Upper lobe of left lung (tissue), 4 donors: ENCODE measurements around the gene MUC5AC.

ENCODE experiments used
- POLR2A ChIP-seq, 4 donors: fragments of 450-650 bp; IDR thresholded peaks; one replicate each; pipeline ENCODE4 v1.5.1; 2016 to 2017; ENCODE audit warnings: antibody characterized with exemption in 4 of 4, mild to moderate bottlenecking in 2 of 4
- POLR2AphosphoS5 ChIP-seq, 2 donors: sonication (generic); formaldehyde crosslinking; IDR thresholded peaks; one replicate each; pipeline ENCODE4 v1.5.1; 2017; ENCODE audit warnings: antibody characterized with exemption in 2 of 2
- TF ChIP-seq, protein P1 (sequence below), 6 experiments: fragments of 450-650 bp in 4 of 6; fragments of 200-600 bp in 2 of 6; sonication (generic) in 2 of 6; IDR thresholded peaks; one replicate each; pipeline ENCODE4 v1.5.1; 2016 to 2019; ENCODE audit warnings: antibody characterized with exemption in 6 of 6

DNA sequence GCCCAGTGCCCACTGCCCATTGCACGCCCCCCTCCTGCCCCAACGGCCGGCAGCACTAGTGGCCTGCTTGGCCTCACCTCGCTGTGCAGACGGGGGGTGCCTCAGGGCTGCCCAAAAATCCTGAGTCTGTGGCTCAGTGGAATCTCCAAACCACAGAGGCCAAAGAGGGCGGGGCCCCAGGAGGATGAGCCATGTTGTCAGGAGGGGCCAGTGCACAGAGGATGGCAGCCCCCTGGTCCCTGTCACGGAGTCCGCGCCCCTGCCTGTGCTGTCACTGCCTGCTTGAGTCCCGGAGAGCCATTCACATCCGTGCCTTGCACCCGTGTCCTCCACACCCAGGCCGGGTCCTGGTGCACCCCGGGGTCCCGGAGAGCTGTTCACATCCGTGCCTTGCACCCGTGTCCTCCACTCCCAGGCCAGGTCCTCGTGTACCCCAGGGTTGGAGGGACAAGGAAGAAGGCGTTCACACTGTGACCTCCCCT is 36.4 kb upstream of the MUC5AC start:
- TF ChIP-seq POLR2A (IDR thresholded peaks at IDR 0.05), result no peak
- TF ChIP-seq POLR2AphosphoS5 (IDR thresholded peaks at IDR 0.05), result no peak
- TF ChIP-seq, protein P1, sequence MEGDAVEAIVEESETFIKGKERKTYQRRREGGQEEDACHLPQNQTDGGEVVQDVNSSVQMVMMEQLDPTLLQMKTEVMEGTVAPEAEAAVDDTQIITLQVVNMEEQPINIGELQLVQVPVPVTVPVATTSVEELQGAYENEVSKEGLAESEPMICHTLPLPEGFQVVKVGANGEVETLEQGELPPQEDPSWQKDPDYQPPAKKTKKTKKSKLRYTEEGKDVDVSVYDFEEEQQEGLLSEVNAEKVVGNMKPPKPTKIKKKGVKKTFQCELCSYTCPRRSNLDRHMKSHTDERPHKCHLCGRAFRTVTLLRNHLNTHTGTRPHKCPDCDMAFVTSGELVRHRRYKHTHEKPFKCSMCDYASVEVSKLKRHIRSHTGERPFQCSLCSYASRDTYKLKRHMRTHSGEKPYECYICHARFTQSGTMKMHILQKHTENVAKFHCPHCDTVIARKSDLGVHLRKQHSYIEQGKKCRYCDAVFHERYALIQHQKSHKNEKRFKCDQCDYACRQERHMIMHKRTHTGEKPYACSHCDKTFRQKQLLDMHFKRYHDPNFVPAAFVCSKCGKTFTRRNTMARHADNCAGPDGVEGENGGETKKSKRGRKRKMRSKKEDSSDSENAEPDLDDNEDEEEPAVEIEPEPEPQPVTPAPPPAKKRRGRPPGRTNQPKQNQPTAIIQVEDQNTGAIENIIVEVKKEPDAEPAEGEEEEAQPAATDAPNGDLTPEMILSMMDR (IDR thresholded peaks at IDR 0.05), result no peak
